ENCODE data around the gene SLC43A1.

Gene SLC43A1

GRCh38 chr11:57473285-57473841 is 42.1 kb downstream of the SLC43A1 start:
- H3K4me3 ChIP-seq (ENCODE audit: low read depth, low read length) = no peak overlapping the region
- TF ChIP-seq CTCF (IDR thresholded peaks at IDR 0.05; ENCODE audit: low read depth, low read length) = no peak

GRCh38 chr11:57471496-57471895 is 44.0 kb downstream of the SLC43A1 start:
- no peak overlapping the region for H3K4me3 ChIP-seq (ENCODE audit: low read depth, low read length)
- no peak for TF ChIP-seq CTCF (IDR thresholded peaks at IDR 0.05; ENCODE audit: low read depth, low read length)

GRCh38 chr11:57469268-57469667 is 46.2 kb downstream of the SLC43A1 start:
- no peak overlapping the region for H3K4me3 ChIP-seq (ENCODE audit: low read depth, low read length)
- no peak for TF ChIP-seq CTCF (IDR thresholded peaks at IDR 0.05; ENCODE audit: low read depth, low read length)

GRCh38 chr11:57468276-57468675 is 47.2 kb downstream of the SLC43A1 start:
- H3K4me3 ChIP-seq (ENCODE audit: low read depth, low read length) = no peak overlapping the region
- no peak for TF ChIP-seq CTCF (IDR thresholded peaks at IDR 0.05; ENCODE audit: low read depth, low read length)

- no peak overlapping the region for H3K4me3 ChIP-seq (ENCODE audit: low read depth, low read length)
- TF ChIP-seq CTCF (IDR thresholded peaks at IDR 0.05; ENCODE audit: low read depth, low read length) = no peak
These were observed 47.9 kb downstream of the SLC43A1 start for GRCh38 chr11:57467508-57468157.

- no peak for TF ChIP-seq CTCF (IDR thresholded peaks at IDR 0.05; ENCODE audit: low read depth, low read length)
- H3K4me3 ChIP-seq (ENCODE audit: low read depth, low read length) = no peak overlapping the region
These were observed 48.8 kb downstream of the SLC43A1 start for GRCh38 chr11:57466680-57467079.

- H3K4me3 ChIP-seq (ENCODE audit: low read depth, low read length) = no peak overlapping the region
- no peak for TF ChIP-seq CTCF (IDR thresholded peaks at IDR 0.05; ENCODE audit: low read depth, low read length)
These were observed 50.8 kb downstream of the SLC43A1 start for GRCh38 chr11:57464539-57465181.

Measured in WI38 (cell line).